ENCODE results near the gene CLK3.
"Not testable (repeated sequence)": the region's sequence is repeated elsewhere in the genome, so short reads cannot be mapped to it uniquely, and the experiment has no call there.

The CLK3 gene

DNA sequence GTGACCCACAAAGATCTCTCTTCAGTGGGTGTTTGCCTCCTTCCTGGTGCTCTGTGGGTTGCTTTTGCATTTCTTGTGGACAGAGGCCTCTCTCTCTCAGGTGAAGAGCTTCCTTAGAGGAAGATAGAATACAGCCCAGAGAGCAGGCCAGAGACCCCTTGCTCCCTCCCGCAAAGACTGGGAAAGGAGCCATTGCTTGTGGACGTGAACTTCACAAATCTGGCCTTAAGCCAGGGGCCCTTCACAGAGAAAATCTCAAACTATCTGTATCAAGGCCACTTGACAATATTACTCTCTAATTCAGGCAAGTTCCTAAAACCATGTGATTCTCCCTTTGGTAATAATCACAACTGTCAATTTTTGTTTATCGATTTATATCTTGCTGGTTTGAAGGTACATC lies 30.4 kb upstream of the CLK3 start:
- Histone ChIP-seq H3K27me3 (ENCODE audit: control insufficient read depth, insufficient read depth, low read length, poor library complexity, severe bottlenecking) (no peaks in the 10 kb centered on the region), H3K9me3 (ENCODE audit: control insufficient read depth, low read length) (no peaks in the 10 kb centered on the region), H3K27ac (ENCODE audit: insufficient read depth, low read depth, low read length, poor library complexity, severe bottlenecking) (peak overlapping the region; percentile 88), H3K4me1 (ENCODE audit: control insufficient read depth, insufficient read depth, low read length) (peaks cover 51% of the 10 kb centered on the region), H3K36me3 (ENCODE audit: control insufficient read depth, insufficient read depth, low read length) (peaks cover 18% of the 10 kb centered on the region), H3K4me3 (ENCODE audit: insufficient read depth, low read depth, low read length) (no peak overlapping the region)
- WGBS, 2 experiments = 78 to 84% methylated on average over 2 to 3 of the region's 3 CpGs

DNA sequence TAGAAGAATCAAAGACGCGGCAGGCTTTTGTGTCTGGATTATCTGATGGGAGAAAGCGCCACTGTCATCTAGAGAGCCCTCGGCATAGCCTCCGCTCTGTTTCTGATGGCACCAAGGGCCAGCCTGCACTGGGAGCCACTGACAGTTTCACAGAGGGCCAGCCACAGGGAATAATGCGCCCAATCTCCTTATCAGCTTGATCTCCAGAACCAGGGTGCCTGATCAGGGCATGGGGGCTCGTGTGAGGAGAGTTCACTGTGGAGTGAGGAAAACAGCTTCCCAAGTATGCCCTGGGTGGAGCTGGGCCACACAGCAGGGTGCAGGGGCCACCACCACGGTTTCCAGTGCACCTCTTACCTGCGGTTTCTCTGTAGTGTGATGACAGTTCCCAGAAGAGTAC lies 29.8 kb upstream of the CLK3 start:
- peaks cover 25% of the 10 kb centered on the region for H3K36me3 ChIP-seq (ENCODE audit: control insufficient read depth, insufficient read depth, low read length)
- peaks cover 51% of the 10 kb centered on the region for H3K4me1 ChIP-seq (ENCODE audit: control insufficient read depth, insufficient read depth, low read length)
- WGBS, 2 experiments = 90 to 92% methylated on average over 9 of the region's 9 CpGs

GRCh38 chr15:74589826-74590225 lies 25.8 kb upstream of the CLK3 start:
- 92 to 95% methylated on average over 6 of the region's 6 CpGs for WGBS, 2 experiments
- no peak overlapping the region for H3K27ac ChIP-seq (ENCODE audit: insufficient read depth, low read depth, low read length, poor library complexity, severe bottlenecking)

More for the DNA sequence above, 29.8 kb upstream of the CLK3 start:
- no peak overlapping the region for H3K4me3 ChIP-seq (ENCODE audit: insufficient read depth, low read depth, low read length)
- no peaks in the 10 kb centered on the region for H3K27me3 ChIP-seq (ENCODE audit: control insufficient read depth, insufficient read depth, low read length, poor library complexity, severe bottlenecking)
- no peak overlapping the region for H3K27ac ChIP-seq (ENCODE audit: insufficient read depth, low read depth, low read length, poor library complexity, severe bottlenecking)
- H3K9me3 ChIP-seq (ENCODE audit: control insufficient read depth, low read length) = no peaks in the 10 kb centered on the region

GRCh38 chr15:74592222-74592621 lies 23.4 kb upstream of the CLK3 start:
- H3K27ac ChIP-seq (ENCODE audit: insufficient read depth, low read depth, low read length, poor library complexity, severe bottlenecking) = no peak overlapping the region
- 91 to 95% methylated on average over 3 of the region's 3 CpGs for WGBS, 2 experiments
- H3K4me3 ChIP-seq (ENCODE audit: insufficient read depth, low read depth, low read length) = no peak overlapping the region
- no peaks in the 10 kb centered on the region for H3K9me3 ChIP-seq (ENCODE audit: control insufficient read depth, low read length)
- no peaks in the 10 kb centered on the region for H3K27me3 ChIP-seq (ENCODE audit: control insufficient read depth, insufficient read depth, low read length, poor library complexity, severe bottlenecking)
- H3K36me3 ChIP-seq (ENCODE audit: control insufficient read depth, insufficient read depth, low read length) = peaks cover 56% of the 10 kb centered on the region
- peaks cover 20% of the 10 kb centered on the region for H3K4me1 ChIP-seq (ENCODE audit: control insufficient read depth, insufficient read depth, low read length)

More at GRCh38 chr15:74589826-74590225, 25.8 kb upstream of the CLK3 start:
- peaks cover 34% of the 10 kb centered on the region for H3K4me1 ChIP-seq (ENCODE audit: control insufficient read depth, insufficient read depth, low read length)
- H3K36me3 ChIP-seq (ENCODE audit: control insufficient read depth, insufficient read depth, low read length) = peaks cover 56% of the 10 kb centered on the region
- no peak overlapping the region for H3K4me3 ChIP-seq (ENCODE audit: insufficient read depth, low read depth, low read length)
- no peaks in the 10 kb centered on the region for H3K9me3 ChIP-seq (ENCODE audit: control insufficient read depth, low read length)
- no peaks in the 10 kb centered on the region for H3K27me3 ChIP-seq (ENCODE audit: control insufficient read depth, insufficient read depth, low read length, poor library complexity, severe bottlenecking)

- 95% methylated on average over 7 of the region's 7 CpGs for WGBS, 2 experiments
- no peaks in the 10 kb centered on the region for H3K9me3 ChIP-seq (ENCODE audit: control insufficient read depth, low read length)
- H3K4me1 ChIP-seq (ENCODE audit: control insufficient read depth, insufficient read depth, low read length) = peaks cover 15% of the 10 kb centered on the region
- no peak overlapping the region for H3K4me3 ChIP-seq (ENCODE audit: insufficient read depth, low read depth, low read length)
- no peak overlapping the region for H3K27ac ChIP-seq (ENCODE audit: insufficient read depth, low read depth, low read length, poor library complexity, severe bottlenecking)
- no peaks in the 10 kb centered on the region for H3K27me3 ChIP-seq (ENCODE audit: control insufficient read depth, insufficient read depth, low read length, poor library complexity, severe bottlenecking)
- peaks cover 53% of the 10 kb centered on the region for H3K36me3 ChIP-seq (ENCODE audit: control insufficient read depth, insufficient read depth, low read length)
Observed at GRCh38 chr15:74593122-74593521, 22.5 kb upstream of the CLK3 start.

GRCh38 chr15:74594455-74594854 lies 21.2 kb upstream of the CLK3 start:
- peaks cover 4% of the 10 kb centered on the region for H3K4me1 ChIP-seq (ENCODE audit: control insufficient read depth, insufficient read depth, low read length)
- no peak overlapping the region for H3K27ac ChIP-seq (ENCODE audit: insufficient read depth, low read depth, low read length, poor library complexity, severe bottlenecking)
- H3K36me3 ChIP-seq (ENCODE audit: control insufficient read depth, insufficient read depth, low read length) = peaks cover 53% of the 10 kb centered on the region
- H3K27me3 ChIP-seq (ENCODE audit: control insufficient read depth, insufficient read depth, low read length, poor library complexity, severe bottlenecking) = no peaks in the 10 kb centered on the region
- 94 to 95% methylated on average over 4 of the region's 4 CpGs for WGBS, 2 experiments
- no peaks in the 10 kb centered on the region for H3K9me3 ChIP-seq (ENCODE audit: control insufficient read depth, low read length)
- H3K4me3 ChIP-seq (ENCODE audit: insufficient read depth, low read depth, low read length) = no peak overlapping the region

DNA sequence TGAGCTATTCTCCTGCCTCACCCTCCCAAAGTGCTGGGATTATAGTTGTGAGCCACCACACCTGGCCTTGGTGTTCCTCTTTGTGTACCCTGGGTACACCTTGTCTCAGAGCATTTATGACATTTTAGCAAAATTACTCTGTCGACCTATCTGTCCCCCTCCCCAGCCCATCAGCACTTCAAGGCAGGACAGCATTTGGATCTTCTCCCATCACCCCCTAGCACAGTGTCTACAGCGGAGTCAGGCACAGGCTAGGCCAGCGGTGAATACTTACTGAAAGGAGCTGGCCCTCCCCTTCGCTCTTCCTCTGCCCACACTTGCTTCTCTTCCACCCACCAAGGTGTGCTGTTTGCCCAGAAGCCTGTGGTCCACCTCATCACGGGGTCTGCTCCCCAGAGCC lies 20.4 kb upstream of the CLK3 start:
- WGBS, 2 experiments = 96% methylated on average over 5 of the region's 5 CpGs
- H3K4me1 ChIP-seq (ENCODE audit: control insufficient read depth, insufficient read depth, low read length) = peaks cover 4% of the 10 kb centered on the region
- no peak overlapping the region for H3K4me3 ChIP-seq (ENCODE audit: insufficient read depth, low read depth, low read length)
- H3K9me3 ChIP-seq (ENCODE audit: control insufficient read depth, low read length) = no peaks in the 10 kb centered on the region
- no peaks in the 10 kb centered on the region for H3K27me3 ChIP-seq (ENCODE audit: control insufficient read depth, insufficient read depth, low read length, poor library complexity, severe bottlenecking)
- no peak overlapping the region for H3K27ac ChIP-seq (ENCODE audit: insufficient read depth, low read depth, low read length, poor library complexity, severe bottlenecking)
- H3K36me3 ChIP-seq (ENCODE audit: control insufficient read depth, insufficient read depth, low read length) = peaks cover 45% of the 10 kb centered on the region

DNA sequence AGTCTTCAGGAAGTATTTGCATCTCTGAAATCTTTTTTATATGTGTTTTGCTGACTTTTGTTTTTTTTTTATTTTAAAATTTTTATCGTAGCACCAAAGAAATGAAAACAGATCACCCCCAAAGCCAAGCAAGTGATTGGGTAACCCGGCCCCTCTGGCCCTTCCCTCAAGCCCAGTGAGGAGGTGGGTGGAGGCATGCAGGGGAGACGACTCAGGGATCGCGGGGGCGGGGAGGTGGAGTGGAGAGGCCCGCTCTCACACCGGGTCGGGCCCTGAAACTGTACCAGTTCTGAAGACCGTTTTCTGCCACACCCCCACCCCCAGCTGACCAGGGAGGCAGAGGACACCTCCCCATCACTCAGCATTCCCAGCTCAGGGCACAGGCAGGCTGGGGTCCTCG lies 18.9 kb upstream of the CLK3 start:
- not testable (repeated sequence) for H3K9me3 ChIP-seq (ENCODE audit: control insufficient read depth, low read length); H3K27ac ChIP-seq (ENCODE audit: insufficient read depth, low read depth, low read length, poor library complexity, severe bottlenecking); H3K4me1 ChIP-seq (ENCODE audit: control insufficient read depth, insufficient read depth, low read length); H3K27me3 ChIP-seq (ENCODE audit: control insufficient read depth, insufficient read depth, low read length, poor library complexity, severe bottlenecking); H3K4me3 ChIP-seq (ENCODE audit: insufficient read depth, low read depth, low read length)
- WGBS, 2 experiments = 61 to 88% methylated on average over 5 to 7 of the region's 11 CpGs
- peaks cover 33% of the 10 kb centered on the region for H3K36me3 ChIP-seq (ENCODE audit: control insufficient read depth, insufficient read depth, low read length)

DNA sequence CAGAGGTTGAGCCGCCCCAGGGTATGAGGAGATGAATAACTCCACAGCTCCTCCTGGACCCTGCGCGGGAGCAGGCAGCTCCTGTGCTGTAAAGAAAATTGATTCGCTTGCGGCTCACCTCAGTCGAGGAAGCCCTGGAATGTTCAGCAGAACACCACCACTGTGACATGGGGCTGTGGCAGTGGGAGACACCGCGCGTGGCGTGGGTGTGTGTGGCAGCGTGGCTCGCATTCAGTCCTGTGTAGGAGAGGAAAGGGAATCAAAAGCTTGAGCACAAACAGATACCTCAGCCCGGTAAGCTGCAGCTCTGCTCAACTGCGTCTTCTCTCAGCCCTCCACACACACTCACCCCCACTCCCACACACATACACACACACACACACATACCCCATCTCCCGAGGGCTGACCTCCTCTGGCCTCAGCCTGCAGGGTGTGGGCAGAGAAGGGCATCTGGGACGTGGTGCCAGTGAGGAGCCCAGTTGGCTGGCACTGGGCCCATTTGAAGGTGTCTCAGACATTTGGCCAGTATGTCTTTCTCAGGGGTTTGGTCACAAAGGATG lies 18.4 kb upstream of the CLK3 start:
- peaks cover 29% of the 10 kb centered on the region for H3K36me3 ChIP-seq (ENCODE audit: control insufficient read depth, insufficient read depth, low read length)
- not testable (repeated sequence) for H3K4me1 ChIP-seq (ENCODE audit: control insufficient read depth, insufficient read depth, low read length)
- 93 to 95% methylated on average over 12 to 15 of the region's 16 CpGs for WGBS, 2 experiments

GRCh38 chr15:74598126-74598842 lies 17.4 kb upstream of the CLK3 start:
- WGBS, 2 experiments = 67 to 78% methylated on average over 26 of the region's 26 CpGs
- Histone ChIP-seq H3K4me3 (ENCODE audit: insufficient read depth, low read depth, low read length) (no peak overlapping the region), H3K27me3 (ENCODE audit: control insufficient read depth, insufficient read depth, low read length, poor library complexity, severe bottlenecking) (no peaks in the 10 kb centered on the region), H3K9me3 (ENCODE audit: control insufficient read depth, low read length) (no peaks in the 10 kb centered on the region), H3K27ac (ENCODE audit: insufficient read depth, low read depth, low read length, poor library complexity, severe bottlenecking) (peak overlapping the region; percentile 55), H3K4me1 (ENCODE audit: control insufficient read depth, insufficient read depth, low read length) (peaks cover 4% of the 10 kb centered on the region), H3K36me3 (ENCODE audit: control insufficient read depth, insufficient read depth, low read length) (peaks cover 20% of the 10 kb centered on the region)

More for the DNA sequence above, 18.4 kb upstream of the CLK3 start:
- H3K27me3 ChIP-seq (ENCODE audit: control insufficient read depth, insufficient read depth, low read length, poor library complexity, severe bottlenecking); H3K27ac ChIP-seq (ENCODE audit: insufficient read depth, low read depth, low read length, poor library complexity, severe bottlenecking); H3K9me3 ChIP-seq (ENCODE audit: control insufficient read depth, low read length); H3K4me3 ChIP-seq (ENCODE audit: insufficient read depth, low read depth, low read length): not testable (repeated sequence)

Data from ectodermal cell (in vitro differentiated cells).